Osteocyte (in vitro differentiated cells): Measurements from ENCODE around the gene LRRC66. TPM values are rescaled to one million over a fixed set of nuclear protein-coding genes. Genes with fewer than 3 reads are reported as not detected.

ENCODE experiments used
- DNase-seq: peaks from one replicate; pipeline ENCODE4 v3.0.0; 2021; ENCODE audit warnings: mixed read lengths; ENCODE audit not compliant: unreplicated experiment; ENCODE audit errors: extremely low spot score
- H3K27ac Mint-ChIP-seq: one replicate; pipeline ENCODE4 v1.8.0; 2021; ENCODE audit warnings: mild to moderate bottlenecking, mixed read lengths; ENCODE audit not compliant: unreplicated experiment
- H3K27me3 Mint-ChIP-seq: one replicate; pipeline ENCODE4 v1.8.0; 2021; ENCODE audit warnings: mixed read lengths; ENCODE audit not compliant: unreplicated experiment
- H3K36me3 Mint-ChIP-seq: one replicate; pipeline ENCODE4 v1.8.0; 2021; ENCODE audit warnings: mixed read lengths; ENCODE audit not compliant: unreplicated experiment
- H3K4me1 Mint-ChIP-seq: one replicate; pipeline ENCODE4 v1.8.0; 2021; ENCODE audit warnings: mixed read lengths; ENCODE audit not compliant: unreplicated experiment
- H3K4me3 Mint-ChIP-seq: one replicate; pipeline ENCODE4 v1.8.0; 2021; ENCODE audit warnings: mild to moderate bottlenecking, moderate library complexity, mixed read lengths; ENCODE audit not compliant: unreplicated experiment
- H3K9me3 Mint-ChIP-seq: one replicate; pipeline ENCODE4 v1.8.0; 2021; ENCODE audit warnings: mixed read lengths; ENCODE audit not compliant: unreplicated experiment
- total RNA-seq: library from RNA; stranded (reverse); gene quantifications from 2 replicates; pipeline ENCODE4 v1.2.1, GENCODE V29; 2021
- TF ChIP-seq, protein P1 (sequence below): fragments of 200-600 bp; sonication (generic); IDR thresholded peaks from 2 replicates; pipeline ENCODE4 v1.5.0; 2021; ENCODE audit warnings: antibody characterized with exemption, mild to moderate bottlenecking, moderate library complexity

The LRRC66 gene
- total RNA-seq, 1 donor from 2014 or later, result 0.67 TPM

DNA sequence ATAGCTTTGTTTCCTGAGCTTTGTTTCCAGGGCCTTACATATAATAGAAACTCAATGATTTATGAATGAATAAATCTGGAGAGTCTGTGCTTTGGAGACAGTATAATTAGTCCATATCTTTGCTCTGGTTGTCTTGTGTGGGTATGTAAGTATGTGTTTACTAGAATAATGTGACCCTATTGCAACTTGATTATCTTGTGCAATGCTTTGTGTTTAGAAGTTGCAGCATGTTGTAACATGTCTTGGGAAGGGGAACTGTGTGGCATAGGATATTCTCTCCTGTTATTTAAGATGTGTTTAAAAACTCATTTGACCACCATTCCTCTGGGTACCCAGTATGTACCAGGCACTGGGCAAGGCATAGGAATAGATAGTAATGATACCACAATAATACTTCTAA lies 37.0 kb upstream of the LRRC66 start:
- H3K27ac Mint-ChIP-seq, result no peak overlapping the region
- H3K36me3 Mint-ChIP-seq, result no peaks in the 10 kb centered on the region
- H3K4me1 Mint-ChIP-seq, result peaks cover 5% of the 10 kb centered on the region
- H3K4me3 Mint-ChIP-seq, result no peak overlapping the region
- no peak for DNase-seq
- no peaks in the 10 kb centered on the region for H3K9me3 Mint-ChIP-seq
- peaks cover 8% of the 10 kb centered on the region for H3K27me3 Mint-ChIP-seq
- TF ChIP-seq, protein P1, sequence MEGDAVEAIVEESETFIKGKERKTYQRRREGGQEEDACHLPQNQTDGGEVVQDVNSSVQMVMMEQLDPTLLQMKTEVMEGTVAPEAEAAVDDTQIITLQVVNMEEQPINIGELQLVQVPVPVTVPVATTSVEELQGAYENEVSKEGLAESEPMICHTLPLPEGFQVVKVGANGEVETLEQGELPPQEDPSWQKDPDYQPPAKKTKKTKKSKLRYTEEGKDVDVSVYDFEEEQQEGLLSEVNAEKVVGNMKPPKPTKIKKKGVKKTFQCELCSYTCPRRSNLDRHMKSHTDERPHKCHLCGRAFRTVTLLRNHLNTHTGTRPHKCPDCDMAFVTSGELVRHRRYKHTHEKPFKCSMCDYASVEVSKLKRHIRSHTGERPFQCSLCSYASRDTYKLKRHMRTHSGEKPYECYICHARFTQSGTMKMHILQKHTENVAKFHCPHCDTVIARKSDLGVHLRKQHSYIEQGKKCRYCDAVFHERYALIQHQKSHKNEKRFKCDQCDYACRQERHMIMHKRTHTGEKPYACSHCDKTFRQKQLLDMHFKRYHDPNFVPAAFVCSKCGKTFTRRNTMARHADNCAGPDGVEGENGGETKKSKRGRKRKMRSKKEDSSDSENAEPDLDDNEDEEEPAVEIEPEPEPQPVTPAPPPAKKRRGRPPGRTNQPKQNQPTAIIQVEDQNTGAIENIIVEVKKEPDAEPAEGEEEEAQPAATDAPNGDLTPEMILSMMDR, result no peak

DNA sequence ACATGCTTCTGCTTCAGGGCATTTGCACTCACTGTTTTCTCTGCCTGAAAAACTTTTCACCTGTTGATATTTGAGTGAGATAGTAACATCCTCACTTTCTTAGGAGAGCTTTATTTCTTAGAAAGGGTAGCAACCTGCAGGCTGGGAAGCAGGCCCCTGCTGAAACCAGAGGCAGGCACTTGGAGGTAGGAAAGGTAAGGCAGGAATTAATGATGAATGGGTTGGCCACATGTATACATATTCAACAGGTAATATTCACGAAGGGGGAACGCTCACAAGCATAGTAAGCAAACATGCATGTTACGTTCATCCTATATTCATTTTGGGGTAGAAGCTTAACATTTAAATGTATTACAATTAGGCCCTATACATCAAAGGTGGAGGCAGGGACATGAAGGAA lies 34.1 kb upstream of the LRRC66 start:
- Mint-ChIP-seq H3K4me3 (no peak overlapping the region), H3K27me3 (peaks cover 13% of the 10 kb centered on the region), H3K27ac (no peak overlapping the region), H3K36me3 (no peaks in the 10 kb centered on the region), H3K4me1 (peaks cover 12% of the 10 kb centered on the region), H3K9me3 (no peaks in the 10 kb centered on the region)
- no peak for DNase-seq
- TF ChIP-seq, protein P1, result no peak

DNA sequence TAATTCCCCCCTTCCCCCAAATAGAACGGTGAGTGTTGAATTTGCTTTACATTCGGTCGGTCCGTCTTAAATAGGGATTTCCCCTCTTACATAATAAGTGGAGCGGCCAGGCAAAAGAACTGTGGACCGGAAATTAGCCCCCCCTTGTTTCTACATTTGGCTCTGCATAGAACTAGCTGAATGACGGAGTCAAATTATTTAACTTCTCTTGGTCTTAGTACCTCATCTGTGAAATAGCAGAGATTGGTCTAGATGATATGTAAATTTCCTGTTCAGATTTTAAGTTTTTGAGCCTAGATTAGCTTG lies 32.3 kb upstream of the LRRC66 start:
- DNase-seq, result no peak
- peaks cover 12% of the 10 kb centered on the region for H3K4me1 Mint-ChIP-seq
- H3K27me3 Mint-ChIP-seq, result peaks cover 21% of the 10 kb centered on the region
- peak overlapping the region; percentile 87 for H3K4me3 Mint-ChIP-seq
- no peaks in the 10 kb centered on the region for H3K9me3 Mint-ChIP-seq
- peaks cover 2% of the 10 kb centered on the region for H3K36me3 Mint-ChIP-seq
- peak overlapping the region; percentile 92 for H3K27ac Mint-ChIP-seq
- TF ChIP-seq, protein P1, result no peak

DNA sequence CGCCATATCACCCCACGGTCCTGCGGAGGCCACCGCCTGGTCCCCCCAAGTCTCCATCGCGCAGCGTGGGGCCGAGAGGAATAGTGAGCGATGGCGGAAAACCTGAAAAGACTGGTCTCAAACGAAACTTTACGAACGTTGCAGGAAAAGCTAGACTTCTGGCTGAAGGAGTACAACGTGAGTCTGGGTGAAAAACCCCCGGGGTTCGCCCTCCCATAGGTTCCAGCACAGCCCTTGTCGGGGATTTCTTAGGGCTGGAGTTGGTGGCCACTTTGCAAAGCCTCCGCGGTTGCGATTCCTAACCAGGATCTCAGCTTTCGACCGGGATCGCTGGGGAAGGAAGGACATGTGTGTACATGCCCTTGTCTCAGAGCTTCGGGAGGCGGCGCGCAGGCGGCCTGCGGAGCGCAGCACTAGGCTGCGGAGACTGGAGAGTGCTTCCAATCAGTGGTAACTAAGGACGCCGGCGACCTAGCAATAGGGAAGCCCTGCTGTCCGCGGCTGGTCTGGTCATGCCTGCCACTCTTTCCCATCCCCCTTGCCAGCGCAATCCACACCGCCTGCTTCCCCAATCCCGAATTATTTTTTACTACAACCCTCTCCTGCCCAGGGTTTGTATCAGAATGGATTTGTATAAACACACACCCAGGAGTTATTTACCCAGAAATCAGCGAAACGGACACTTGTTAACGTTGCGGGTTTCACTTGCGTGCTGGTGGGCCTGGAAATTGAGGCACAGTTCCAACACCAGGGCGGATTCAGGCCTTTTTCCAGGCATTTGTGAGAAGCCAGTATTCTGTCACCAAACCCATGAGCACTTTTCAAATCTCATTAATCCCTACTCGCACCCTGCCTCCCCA lies 31.7 kb upstream of the LRRC66 start:
- Mint-ChIP-seq H3K27ac (peak overlapping the region; percentile 92), H3K27me3 (peaks cover 26% of the 10 kb centered on the region), H3K4me3 (peak overlapping the region; percentile 87), H3K36me3 (peaks cover 2% of the 10 kb centered on the region), H3K4me1 (peaks cover 12% of the 10 kb centered on the region), H3K9me3 (no peaks in the 10 kb centered on the region)
- peak; percentile 91 for DNase-seq
- TF ChIP-seq, protein P1, result no peak

DNA sequence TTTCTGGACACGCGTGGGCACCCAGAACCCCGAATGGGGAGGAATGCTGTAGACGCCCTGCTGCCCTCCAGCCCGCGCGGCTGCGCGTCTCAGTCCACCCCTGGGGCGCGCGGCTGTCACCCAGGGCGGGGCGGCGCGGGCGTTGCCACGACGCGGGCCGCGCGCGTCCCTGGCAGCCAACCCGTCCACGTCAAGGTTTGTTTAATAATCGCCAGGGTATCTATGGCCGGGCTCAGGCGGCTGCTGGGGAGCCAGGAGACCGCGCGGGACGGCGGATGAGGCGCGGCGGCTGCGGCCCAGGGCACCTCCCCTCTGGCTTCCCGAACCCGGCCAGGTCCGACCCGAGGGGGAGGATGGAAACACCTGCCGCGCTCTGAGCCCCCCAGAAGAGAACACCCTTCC lies 31.1 kb upstream of the LRRC66 start, which contains the start of gene SPATA18:
TSS of gene SPATA18 (plus strand) at position 92 of the 402 bp plus-strand sequence. CDS start 401 bp downstream, outside the sequence.
- Mint-ChIP-seq H3K27ac (peak within 1 kb of the TSS; percentile 92), H3K36me3 (peaks cover 2% of the 10 kb centered on the region), H3K4me3 (peak within 1 kb of the TSS; percentile 87), H3K4me1 (peaks cover 12% of the 10 kb centered on the region), H3K9me3 (no peaks in the 10 kb centered on the region), H3K27me3 (peaks cover 32% of the 10 kb centered on the region)
- TF ChIP-seq, protein P1, result no peak
- DNase-seq, result no peak
